Gastroesophageal sphincter (tissue), 4 donors: ENCODE results near the gene PRR19. TPM values are rescaled to one million over a fixed set of nuclear protein-coding genes. Genes with fewer than 3 reads are reported as not detected.

Experiments used
- ATAC-seq: fragments of 150-250 bp; one replicate; pipeline ENCODE4 v1.9.1; 2016; ENCODE audit warnings: mild to moderate bottlenecking, moderate library complexity
- H3K27ac ChIP-seq, 4 donors: fragments of 200-600 bp; sonication (generic) in 3 of 4; 1 replicate in 3 of 4; 2 replicates in 1 of 4; pipeline ENCODE4 v1.5.1; 2016 to 2019
- H3K27me3 ChIP-seq: fragments of 200-600 bp; sonication (generic); one replicate; pipeline ENCODE4 v1.5.1; 2019
- H3K36me3 ChIP-seq, 2 donors: fragments of 200-600 bp; sonication (generic); one replicate each; pipeline ENCODE4 v1.5.1; 2019; ENCODE audit warnings: control low read depth in 1 of 2
- H3K4me1 ChIP-seq, 3 donors: fragments of 200-600 bp; sonication (generic); 1 replicate in 2 of 3; 2 replicates in 1 of 3; pipeline ENCODE4 v1.5.1; 2016 to 2019; ENCODE audit warnings: control low read depth in 2 of 3
- H3K4me3 ChIP-seq, 2 donors: fragments of 200-600 bp; sonication (generic); one replicate each; pipeline ENCODE4 v1.5.1; 2019; ENCODE audit warnings: mild to moderate bottlenecking in 1 of 2, moderate library complexity in 1 of 2
- H3K9me3 ChIP-seq, 3 donors: fragments of 200-600 bp; sonication (generic); one replicate each; pipeline ENCODE4 v1.5.1; 2017 to 2019; ENCODE audit warnings: control low read depth in 2 of 3
- EP300 ChIP-seq: sonication (generic); formaldehyde crosslinking; IDR thresholded peaks from one replicate; pipeline ENCODE4 v1.6.1; 2017; ENCODE audit warnings: antibody characterized with exemption, mild to moderate bottlenecking
- POLR2A ChIP-seq, 2 donors: fragments of 450-650 bp; IDR thresholded peaks; one replicate each; pipeline ENCODE4 v1.6.1; 2017; ENCODE audit warnings: antibody characterized with exemption in 2 of 2, mild to moderate bottlenecking in 2 of 2, moderate library complexity in 1 of 2
- POLR2AphosphoS5 ChIP-seq: sonication (generic); formaldehyde crosslinking; IDR thresholded peaks from one replicate; pipeline ENCODE4 v1.6.1; 2017; ENCODE audit warnings: antibody characterized with exemption
- WGBS, 2 donors: methylation state at CpG; one replicate each; pipeline ENCODE4 v1.1.5; 2018; ENCODE audit warnings: low coverage in 1 of 2; 5-methylcytosine and 5-hydroxymethylcytosine counted together
- total RNA-seq, 4 donors: library from RNA; depleted of rRNA; stranded (reverse); fragments of >200 nt; gene quantifications; one replicate each; pipeline ENCODE4 v1.1.0, GENCODE V29; 2016
- TF ChIP-seq, protein P1 (sequence below), 4 experiments: fragments of 200-600 bp in 2 of 4; fragments of 450-650 bp in 2 of 4; sonication (generic) in 1 of 4; IDR thresholded peaks; one replicate each; pipeline ENCODE4 v1.5.1; 2017 to 2019; ENCODE audit warnings: antibody characterized with exemption in 4 of 4, mild to moderate bottlenecking in 2 of 4, moderate library complexity in 2 of 4

Gene PRR19
- total RNA-seq, 4 donors from 2014 or later, result 0.93 TPM; not detected in 3

DNA sequence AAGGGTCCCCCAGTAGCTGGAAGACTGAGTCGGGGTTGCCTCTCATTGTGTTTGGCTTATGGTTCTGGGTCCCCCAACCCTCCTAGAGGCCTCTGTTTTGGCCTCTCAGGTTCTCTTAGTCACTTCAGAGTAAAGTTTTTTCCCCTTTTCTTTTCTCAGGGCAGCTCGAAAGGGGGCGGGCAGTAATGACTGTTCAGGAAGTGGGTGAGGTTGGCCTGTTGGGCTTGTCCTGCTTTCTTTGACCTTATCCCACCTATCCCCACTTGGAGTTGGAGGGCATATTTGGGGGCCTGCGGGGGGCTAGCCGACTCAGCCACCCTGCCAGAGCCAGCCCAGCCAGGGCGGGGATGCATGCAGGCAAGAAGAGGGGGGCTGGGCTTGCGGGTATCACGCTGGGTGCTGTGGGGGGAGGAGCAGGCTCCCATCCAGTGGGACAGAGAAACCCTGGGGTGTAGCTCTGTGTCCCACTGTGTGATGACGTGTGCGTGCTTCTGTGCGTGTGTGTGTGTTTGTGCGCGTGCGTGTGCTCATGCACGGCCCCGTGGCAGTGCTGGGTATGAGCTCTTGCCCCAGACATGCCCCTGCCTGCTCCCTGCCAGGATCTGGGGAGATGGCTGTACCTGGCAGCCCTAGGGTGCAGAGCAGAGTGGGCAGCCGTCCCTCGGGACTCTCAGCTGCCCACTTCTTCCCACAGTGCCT lies 31.4 kb upstream of the PRR19 start:
- peak; percentile 30 for TF ChIP-seq POLR2AphosphoS5
- no peak for TF ChIP-seq EP300
- TF ChIP-seq, protein P1, sequence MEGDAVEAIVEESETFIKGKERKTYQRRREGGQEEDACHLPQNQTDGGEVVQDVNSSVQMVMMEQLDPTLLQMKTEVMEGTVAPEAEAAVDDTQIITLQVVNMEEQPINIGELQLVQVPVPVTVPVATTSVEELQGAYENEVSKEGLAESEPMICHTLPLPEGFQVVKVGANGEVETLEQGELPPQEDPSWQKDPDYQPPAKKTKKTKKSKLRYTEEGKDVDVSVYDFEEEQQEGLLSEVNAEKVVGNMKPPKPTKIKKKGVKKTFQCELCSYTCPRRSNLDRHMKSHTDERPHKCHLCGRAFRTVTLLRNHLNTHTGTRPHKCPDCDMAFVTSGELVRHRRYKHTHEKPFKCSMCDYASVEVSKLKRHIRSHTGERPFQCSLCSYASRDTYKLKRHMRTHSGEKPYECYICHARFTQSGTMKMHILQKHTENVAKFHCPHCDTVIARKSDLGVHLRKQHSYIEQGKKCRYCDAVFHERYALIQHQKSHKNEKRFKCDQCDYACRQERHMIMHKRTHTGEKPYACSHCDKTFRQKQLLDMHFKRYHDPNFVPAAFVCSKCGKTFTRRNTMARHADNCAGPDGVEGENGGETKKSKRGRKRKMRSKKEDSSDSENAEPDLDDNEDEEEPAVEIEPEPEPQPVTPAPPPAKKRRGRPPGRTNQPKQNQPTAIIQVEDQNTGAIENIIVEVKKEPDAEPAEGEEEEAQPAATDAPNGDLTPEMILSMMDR (IDR thresholded peaks at IDR 0.05), result peak in 1 of 4 experiments; percentile 3
- no peak for TF ChIP-seq POLR2A (IDR thresholded peaks at IDR 0.05)

DNA sequence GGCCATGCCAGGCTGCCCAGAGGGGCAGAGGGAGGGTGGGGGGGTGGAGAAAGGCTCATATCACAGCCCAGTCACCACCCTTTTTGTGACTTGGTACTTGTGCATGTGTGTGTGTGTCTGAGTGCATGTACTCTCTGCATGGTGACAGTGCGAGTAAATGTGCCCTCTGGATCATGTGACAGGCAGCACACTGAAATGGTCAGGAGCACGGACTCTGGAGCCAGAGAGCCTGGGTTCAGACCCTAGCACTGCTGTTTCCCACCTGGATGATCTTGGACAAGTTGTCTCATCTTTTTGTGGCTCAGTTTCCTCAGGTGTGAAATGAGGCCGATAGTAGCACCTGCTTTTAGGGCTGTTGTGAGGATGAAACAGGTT lies 30.9 kb upstream of the PRR19 start:
- TF ChIP-seq POLR2A (IDR thresholded peaks at IDR 0.05) (no peak), EP300 (no peak), POLR2AphosphoS5 (no peak)
- TF ChIP-seq, protein P1 (IDR thresholded peaks at IDR 0.05), result no peak
- Histone ChIP-seq H3K36me3 (peaks cover 0 to 46% of the 10 kb centered on the region in 2 donors), H3K27ac (peak overlapping the region; percentile 88 to 97 (median 91)), H3K4me3 (peak overlapping the region; percentile 64 to 87), H3K4me1 (peaks cover 0 to 71% (median 28%) of the 10 kb centered on the region in 3 donors), H3K9me3 (no peaks in the 10 kb centered on the region), H3K27me3 (no peaks in the 10 kb centered on the region)
- WGBS, 2 donors, result 10 to 14% methylated on average over 1 to 2 of the region's 3 CpGs
- ATAC-seq, result no peak

More for the DNA sequence above, 31.4 kb upstream of the PRR19 start:
- peak overlapping the region; percentile 64 to 87 for H3K4me3 ChIP-seq
- no peaks in the 10 kb centered on the region for H3K27me3 ChIP-seq
- peak overlapping the region; percentile 88 to 97 (median 91) for H3K27ac ChIP-seq
- 0% methylated on average over 3 of the region's 18 CpGs; no CpG with 5 or more reads in 1 of the 2 donors for WGBS, 2 donors
- H3K9me3 ChIP-seq, result no peaks in the 10 kb centered on the region
- H3K4me1 ChIP-seq, result peaks cover 0 to 66% (median 28%) of the 10 kb centered on the region in 3 donors
- no peak for ATAC-seq
- peaks cover 0 to 41% of the 10 kb centered on the region in 2 donors for H3K36me3 ChIP-seq

DNA sequence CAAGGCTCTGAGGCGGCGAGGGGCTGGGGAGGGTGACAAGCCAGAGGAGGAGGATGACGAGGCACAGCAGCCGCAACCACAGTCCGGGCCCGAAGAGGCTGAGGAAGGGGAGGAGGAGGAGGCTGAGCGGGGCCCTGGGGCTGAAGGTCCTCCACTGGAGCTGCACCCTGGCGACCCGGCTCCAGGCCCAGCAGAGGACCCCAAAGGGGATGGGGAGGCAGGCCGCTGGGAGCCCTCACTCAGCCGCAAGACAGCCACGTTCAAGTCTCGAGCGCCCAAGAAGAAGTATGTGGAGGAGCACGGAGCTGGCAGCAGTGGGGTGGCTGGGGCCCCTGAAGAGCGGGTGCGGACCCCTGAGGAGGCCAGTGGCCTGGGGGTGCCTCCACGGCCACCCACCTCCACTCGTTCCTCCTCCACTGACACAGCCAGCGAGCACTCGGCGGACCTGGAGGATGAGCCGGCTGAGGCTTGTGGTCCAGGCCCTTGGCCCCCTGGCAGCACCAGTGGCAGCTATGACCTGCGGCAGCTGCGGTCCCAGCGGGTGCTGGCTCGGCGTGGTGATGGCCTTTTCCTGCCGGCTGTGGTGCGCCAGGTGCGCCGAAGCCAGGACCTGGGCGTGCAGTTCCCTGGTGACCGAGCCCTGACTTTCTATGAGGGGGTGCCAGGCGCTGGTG lies 29.9 kb upstream of the PRR19 start:
- no peaks in the 10 kb centered on the region for H3K27me3 ChIP-seq
- TF ChIP-seq, protein P1 (IDR thresholded peaks at IDR 0.05), result no peak
- TF ChIP-seq EP300 (no peak), POLR2A (IDR thresholded peaks at IDR 0.05) (no peak), POLR2AphosphoS5 (no peak)
- peaks cover 0 to 46% of the 10 kb centered on the region in 2 donors for H3K36me3 ChIP-seq
- peak overlapping the region in 2 of 4 donors; percentile 88 to 90 for H3K27ac ChIP-seq
- no peak for ATAC-seq
- no peaks in the 10 kb centered on the region for H3K9me3 ChIP-seq
- WGBS, 2 donors, result 70 to 88% methylated on average over 4 of the region's 35 CpGs
- H3K4me3 ChIP-seq, result no peak overlapping the region
- H3K4me1 ChIP-seq, result peaks cover 0 to 81% (median 34%) of the 10 kb centered on the region in 3 donors

DNA sequence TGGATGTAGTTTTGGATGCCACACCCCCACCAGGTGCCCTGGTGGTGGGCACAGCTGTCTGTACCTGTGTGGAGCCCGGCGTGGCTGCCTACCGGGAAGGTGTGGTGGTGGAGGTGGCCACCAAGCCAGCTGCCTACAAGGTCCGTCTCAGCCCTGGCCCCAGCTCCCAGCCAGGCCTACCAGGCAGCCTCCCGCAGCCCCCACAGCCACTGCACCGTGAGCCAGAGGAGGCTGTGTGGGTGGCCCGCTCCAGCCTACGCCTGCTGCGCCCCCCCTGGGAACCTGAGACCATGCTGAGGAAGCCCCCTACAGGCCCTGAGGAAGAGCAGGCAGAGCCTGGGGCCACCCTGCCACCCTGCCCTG lies 29.4 kb upstream of the PRR19 start:
- 80% methylated on average over 2 of the region's 9 CpGs; no CpG with 5 or more reads in 1 of the 2 donors for WGBS, 2 donors
- no peaks in the 10 kb centered on the region for H3K9me3 ChIP-seq
- peaks cover 0 to 46% of the 10 kb centered on the region in 2 donors for H3K36me3 ChIP-seq
- ATAC-seq, result no peak
- H3K27ac ChIP-seq, result peak overlapping the region in 1 of 4 donors; percentile 13
- no peak for TF ChIP-seq POLR2AphosphoS5
- H3K4me1 ChIP-seq, result peaks cover 0 to 84% (median 38%) of the 10 kb centered on the region in 3 donors
- no peaks in the 10 kb centered on the region for H3K27me3 ChIP-seq
- no peak overlapping the region for H3K4me3 ChIP-seq

DNA sequence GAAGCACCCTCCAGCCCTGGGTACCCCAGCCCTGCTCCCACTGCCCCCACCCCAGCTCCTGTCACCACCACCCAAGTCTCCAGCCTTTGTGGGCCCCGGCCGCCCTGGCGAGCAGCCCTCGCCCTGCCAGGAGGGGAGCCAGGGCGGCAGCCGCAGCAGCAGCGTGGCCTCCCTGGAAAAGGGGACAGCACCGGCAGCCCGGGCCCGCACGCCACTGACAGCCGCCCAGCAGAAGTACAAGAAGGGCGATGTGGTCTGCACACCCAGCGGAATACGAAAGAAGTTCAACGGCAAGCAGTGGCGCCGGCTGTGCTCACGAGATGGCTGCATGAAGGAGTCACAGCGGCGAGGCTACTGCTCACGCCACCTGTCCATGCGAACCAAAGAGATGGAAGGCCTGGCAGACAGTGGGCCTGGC lies 28.9 kb upstream of the PRR19 start:
- H3K4me3 ChIP-seq, result no peak overlapping the region
- peak overlapping the region in 1 of 4 donors; percentile 13 for H3K27ac ChIP-seq
- peaks cover 0 to 46% of the 10 kb centered on the region in 2 donors for H3K36me3 ChIP-seq

More for the DNA sequence above, 28.9 kb upstream of the PRR19 start:
- TF ChIP-seq POLR2A (IDR thresholded peaks at IDR 0.05), result no peak
- TF ChIP-seq POLR2AphosphoS5, result no peak
- TF ChIP-seq, protein P1 (IDR thresholded peaks at IDR 0.05), result no peak
- no peak for ATAC-seq
- Histone ChIP-seq H3K4me1 (peaks cover 0 to 84% (median 38%) of the 10 kb centered on the region in 3 donors), H3K27me3 (no peaks in the 10 kb centered on the region), H3K9me3 (no peaks in the 10 kb centered on the region)
- WGBS, 2 donors, result no CpG with 5 or more reads among the region's 23 CpGs
